Thoracic aorta (tissue), 2 donors: Measurements from ENCODE around the gene NRP2. TPM values are rescaled to one million over a fixed set of nuclear protein-coding genes. Genes with fewer than 3 reads are reported as not detected.

Experiments used
- ATAC-seq: fragments of 150-250 bp; one replicate; pipeline ENCODE4 v1.8.0; 2017; ENCODE audit warnings: low read depth; ENCODE audit not compliant: insufficient number of reproducible peaks, low FRiP score
- DNase-seq: peaks from one replicate; pipeline ENCODE4 v3.0.0-alpha.2; 2020; ENCODE audit warnings: low spot score
- H3K27ac ChIP-seq, 2 donors: fragments of 200-600 bp; sonication (generic); 1 replicate in 1 of 2; 2 replicates in 1 of 2; pipeline ENCODE4 v1.5.1; 2016; ENCODE audit warnings: mild to moderate bottlenecking in 2 of 2, moderate library complexity in 2 of 2
- H3K27me3 ChIP-seq: fragments of 200-600 bp; sonication (generic); replicated peaks from 2 replicates; pipeline ENCODE4 v1.6.0; 2016; ENCODE audit warnings: mild to moderate bottlenecking; ENCODE audit not compliant: insufficient read depth
- H3K36me3 ChIP-seq: fragments of 200-600 bp; sonication (generic); one replicate; pipeline ENCODE4 v1.5.1; 2016
- H3K4me1 ChIP-seq, 2 donors: fragments of 200-600 bp; sonication (generic); 1 replicate in 1 of 2; 2 replicates in 1 of 2; pipeline versions ENCODE4 v1.5.1 to v1.6.0; 2016; ENCODE audit warnings: low read depth in 2 of 2, mild to moderate bottlenecking in 1 of 2; ENCODE audit not compliant: control insufficient read depth in 1 of 2
- H3K4me3 ChIP-seq: fragments of 200-600 bp; sonication (generic); 2 replicates; pipeline ENCODE4 v1.5.1; 2016; ENCODE audit warnings: mild to moderate bottlenecking
- H3K9me3 ChIP-seq: fragments of 200-600 bp; sonication (generic); 2 replicates; pipeline ENCODE4 v1.5.1; 2016
- total RNA-seq, 2 donors: library from RNA; depleted of rRNA; stranded (reverse); fragments of >200 nt; gene quantifications; one replicate each; pipeline versions ENCODE4 v1.1.0 to v1.2.3, GENCODE V29; 2016
- TF ChIP-seq, protein P1 (sequence below): fragments of 200-600 bp; sonication (generic); IDR thresholded peaks from one replicate; pipeline ENCODE4 v1.5.1; 2019; ENCODE audit warnings: antibody characterized with exemption

NRP2 gene
- total RNA-seq, 2 donors from 2014 or later, result 73.5 to 75.1 TPM

DNA sequence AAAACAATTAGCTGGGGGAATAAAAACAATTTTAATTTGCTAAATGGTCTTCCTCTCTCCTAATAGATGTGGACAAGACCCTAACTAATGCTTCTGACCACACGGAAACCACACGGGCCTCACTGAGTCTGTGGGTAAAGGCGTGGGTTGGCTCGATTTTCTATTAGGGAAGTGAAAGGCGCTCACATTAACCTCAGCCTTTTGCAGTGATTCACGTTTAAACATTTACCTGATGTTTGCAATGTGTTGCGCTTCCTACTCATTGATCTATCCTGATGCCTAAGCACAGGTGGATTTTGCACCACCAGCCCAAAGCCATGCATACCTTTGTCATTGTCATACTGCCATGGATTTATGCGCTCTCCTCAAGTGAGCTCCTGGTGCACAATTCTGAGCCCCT, 35.6 kb upstream of the NRP2 start:
- TF ChIP-seq, protein P1, sequence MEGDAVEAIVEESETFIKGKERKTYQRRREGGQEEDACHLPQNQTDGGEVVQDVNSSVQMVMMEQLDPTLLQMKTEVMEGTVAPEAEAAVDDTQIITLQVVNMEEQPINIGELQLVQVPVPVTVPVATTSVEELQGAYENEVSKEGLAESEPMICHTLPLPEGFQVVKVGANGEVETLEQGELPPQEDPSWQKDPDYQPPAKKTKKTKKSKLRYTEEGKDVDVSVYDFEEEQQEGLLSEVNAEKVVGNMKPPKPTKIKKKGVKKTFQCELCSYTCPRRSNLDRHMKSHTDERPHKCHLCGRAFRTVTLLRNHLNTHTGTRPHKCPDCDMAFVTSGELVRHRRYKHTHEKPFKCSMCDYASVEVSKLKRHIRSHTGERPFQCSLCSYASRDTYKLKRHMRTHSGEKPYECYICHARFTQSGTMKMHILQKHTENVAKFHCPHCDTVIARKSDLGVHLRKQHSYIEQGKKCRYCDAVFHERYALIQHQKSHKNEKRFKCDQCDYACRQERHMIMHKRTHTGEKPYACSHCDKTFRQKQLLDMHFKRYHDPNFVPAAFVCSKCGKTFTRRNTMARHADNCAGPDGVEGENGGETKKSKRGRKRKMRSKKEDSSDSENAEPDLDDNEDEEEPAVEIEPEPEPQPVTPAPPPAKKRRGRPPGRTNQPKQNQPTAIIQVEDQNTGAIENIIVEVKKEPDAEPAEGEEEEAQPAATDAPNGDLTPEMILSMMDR, result no peak
- H3K9me3 ChIP-seq, result no peaks in the 10 kb centered on the region
- no peaks in the 10 kb centered on the region for H3K36me3 ChIP-seq
- no peak overlapping the region for H3K27ac ChIP-seq
- DNase-seq (no peak), ATAC-seq (no peak)
- no peak overlapping the region for H3K4me3 ChIP-seq
- peaks cover 0 to 9% of the 10 kb centered on the region in 2 donors for H3K4me1 ChIP-seq
- H3K27me3 ChIP-seq, result no peaks in the 10 kb centered on the region

- no peaks in the 10 kb centered on the region for H3K36me3 ChIP-seq
- no peak overlapping the region for H3K27ac ChIP-seq
- peaks cover 0 to 8% of the 10 kb centered on the region in 2 donors for H3K4me1 ChIP-seq
- TF ChIP-seq, protein P1, result no peak
- DNase-seq (no peak), ATAC-seq (no peak)
- H3K27me3 ChIP-seq, result no peaks in the 10 kb centered on the region
- no peaks in the 10 kb centered on the region for H3K9me3 ChIP-seq
- no peak overlapping the region for H3K4me3 ChIP-seq
Measured at GRCh38 chr2:205650450-205650849, 31.9 kb upstream of the NRP2 start.

GRCh38 chr2:205650931-205651330, 31.4 kb upstream of the NRP2 start:
- Histone ChIP-seq H3K4me3 (no peak overlapping the region), H3K9me3 (no peaks in the 10 kb centered on the region), H3K27ac (no peak overlapping the region), H3K27me3 (no peaks in the 10 kb centered on the region), H3K4me1 (peaks cover 0 to 13% of the 10 kb centered on the region in 2 donors), H3K36me3 (no peaks in the 10 kb centered on the region)
- ATAC-seq, result no peak
- TF ChIP-seq, protein P1, result no peak
- DNase-seq, result no peak

DNA sequence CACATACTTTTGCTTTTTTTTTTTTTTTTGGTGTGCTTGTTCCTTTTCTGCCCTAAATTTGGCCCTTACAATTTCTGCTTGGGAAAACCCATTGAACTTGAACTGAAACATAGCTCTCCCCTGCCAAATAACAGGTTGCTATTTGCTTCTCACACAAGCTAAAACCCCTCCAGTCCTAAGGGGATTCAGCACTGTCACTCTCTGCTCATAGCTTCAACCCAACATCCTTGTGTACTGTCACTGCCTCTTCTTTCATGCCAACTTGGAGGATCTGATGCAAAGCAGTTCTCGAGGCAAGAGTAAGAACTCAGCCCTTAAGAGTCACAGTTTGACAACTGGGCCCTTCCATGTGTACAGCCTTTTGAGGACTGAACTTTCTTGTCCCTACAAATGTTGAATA, 30.6 kb upstream of the NRP2 start:
- H3K27me3 ChIP-seq, result no peaks in the 10 kb centered on the region
- no peak overlapping the region for H3K27ac ChIP-seq
- DNase-seq (no peak), ATAC-seq (no peak)
- TF ChIP-seq, protein P1, result no peak
- no peaks in the 10 kb centered on the region for H3K9me3 ChIP-seq
- no peaks in the 10 kb centered on the region for H3K36me3 ChIP-seq
- H3K4me1 ChIP-seq, result peaks cover under 1 to 21% of the 10 kb centered on the region in 2 donors
- no peak overlapping the region for H3K4me3 ChIP-seq

DNA sequence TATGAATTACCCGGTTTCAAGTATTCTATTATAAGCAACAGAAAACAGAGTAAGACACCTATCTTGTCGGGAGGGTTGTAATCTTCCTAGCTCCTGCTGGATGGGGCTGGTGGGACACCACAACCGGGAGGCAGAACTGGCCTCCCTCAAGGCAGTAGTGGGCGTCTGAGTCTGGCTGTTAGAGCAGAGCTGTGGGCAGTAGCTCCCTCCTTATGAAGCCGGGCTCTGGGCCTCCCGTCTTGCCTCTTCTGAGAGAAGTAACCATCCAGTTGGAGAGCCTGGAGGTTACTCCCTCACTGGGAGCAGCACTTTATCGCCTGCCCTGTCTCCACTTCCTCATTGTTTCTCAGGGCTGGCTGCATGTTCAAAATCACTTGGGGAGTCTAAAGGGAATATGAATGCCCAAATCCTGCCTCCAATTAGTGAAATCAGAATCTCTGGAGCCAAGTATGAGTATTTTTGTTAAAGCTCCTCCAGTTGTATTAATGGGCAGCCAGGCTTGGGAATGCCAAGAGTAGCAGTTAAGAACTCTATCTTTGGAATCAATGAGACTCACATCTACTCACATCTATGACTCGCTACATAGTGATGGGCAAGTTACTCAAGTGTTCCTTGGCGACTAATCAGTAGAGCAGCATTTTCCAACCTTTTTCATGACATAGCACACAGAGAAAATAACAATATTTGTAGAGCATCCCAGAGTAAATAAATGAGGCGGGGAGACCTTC, 27.3 kb upstream of the NRP2 start:
- H3K27me3 ChIP-seq, result no peaks in the 10 kb centered on the region
- ATAC-seq (no peak), DNase-seq (no peak)
- peaks cover 3 to 39% of the 10 kb centered on the region in 2 donors for H3K4me1 ChIP-seq
- H3K36me3 ChIP-seq, result no peaks in the 10 kb centered on the region
- no peaks in the 10 kb centered on the region for H3K9me3 ChIP-seq
- H3K27ac ChIP-seq, result no peak overlapping the region
- H3K4me3 ChIP-seq, result no peak overlapping the region
- TF ChIP-seq, protein P1, result no peak
